GM13976 (cell line): ENCODE data around the gene CDKN1C.

Experiments used
- DNase-seq: peaks from one replicate; pipeline ENCODE4 v3.0.0; 2012; ENCODE audit warnings: low spot score
- in situ Hi-C: fragments of 300-500 bp; cut with MboI; formaldehyde crosslinking; loops from one replicate; pipeline ENCODE4 v1.12.0; 2022; ENCODE audit warnings: low sequenced_read_pairs, mixed read lengths, inconsistent platforms; ENCODE audit not compliant: unreplicated experiment
- TF ChIP-seq, protein P1 (sequence below): IDR thresholded peaks from 2 replicates; pipeline ENCODE4 v1.5.1; 2012; ENCODE audit warnings: borderline replicate concordance, mild to moderate bottlenecking; ENCODE audit not compliant: insufficient read depth; ENCODE audit errors: extremely low read depth, missing control alignments, control extremely low read depth

The CDKN1C gene

DNA sequence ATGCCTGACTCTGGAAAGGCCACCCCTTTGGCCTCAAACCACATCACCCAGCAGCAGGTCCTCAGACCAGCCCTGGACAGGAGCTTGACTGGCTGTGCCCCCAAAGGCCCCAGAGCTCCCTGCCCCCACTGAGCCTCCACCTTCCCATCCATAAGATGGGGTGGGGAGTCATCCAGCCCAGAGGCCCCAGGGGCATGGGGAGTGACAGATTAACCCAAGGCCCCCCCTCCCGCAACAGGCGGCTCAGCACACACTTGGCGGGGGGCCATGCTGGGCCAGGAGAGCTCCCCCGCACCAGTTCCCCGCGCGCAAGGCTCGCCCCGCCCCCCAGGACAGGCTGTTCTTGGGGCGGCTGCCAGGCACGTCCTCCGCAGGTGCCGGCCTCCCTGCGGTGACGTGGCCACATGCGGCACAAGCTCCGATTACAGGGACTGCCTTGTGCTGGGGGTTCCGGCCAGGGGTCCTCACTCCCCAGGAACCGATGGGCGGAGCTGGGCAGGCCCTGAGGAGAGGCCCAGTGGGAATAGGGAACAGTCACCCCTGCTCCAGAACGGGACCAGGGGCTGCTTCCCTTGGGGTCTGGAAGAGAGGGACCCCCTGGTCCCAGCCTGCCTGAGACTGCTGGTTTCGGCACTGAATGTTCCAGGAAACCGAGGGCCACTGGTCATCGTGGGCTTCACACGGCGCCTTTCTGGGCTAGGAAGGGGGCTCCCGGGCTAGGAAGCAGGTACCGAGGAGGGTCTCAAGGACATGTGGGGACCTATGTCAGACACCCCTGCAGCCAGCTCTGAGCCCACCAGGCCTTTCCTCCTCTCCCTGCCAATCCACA is 5.1 kb upstream of the CDKN1C start:
- TF ChIP-seq, protein P1, sequence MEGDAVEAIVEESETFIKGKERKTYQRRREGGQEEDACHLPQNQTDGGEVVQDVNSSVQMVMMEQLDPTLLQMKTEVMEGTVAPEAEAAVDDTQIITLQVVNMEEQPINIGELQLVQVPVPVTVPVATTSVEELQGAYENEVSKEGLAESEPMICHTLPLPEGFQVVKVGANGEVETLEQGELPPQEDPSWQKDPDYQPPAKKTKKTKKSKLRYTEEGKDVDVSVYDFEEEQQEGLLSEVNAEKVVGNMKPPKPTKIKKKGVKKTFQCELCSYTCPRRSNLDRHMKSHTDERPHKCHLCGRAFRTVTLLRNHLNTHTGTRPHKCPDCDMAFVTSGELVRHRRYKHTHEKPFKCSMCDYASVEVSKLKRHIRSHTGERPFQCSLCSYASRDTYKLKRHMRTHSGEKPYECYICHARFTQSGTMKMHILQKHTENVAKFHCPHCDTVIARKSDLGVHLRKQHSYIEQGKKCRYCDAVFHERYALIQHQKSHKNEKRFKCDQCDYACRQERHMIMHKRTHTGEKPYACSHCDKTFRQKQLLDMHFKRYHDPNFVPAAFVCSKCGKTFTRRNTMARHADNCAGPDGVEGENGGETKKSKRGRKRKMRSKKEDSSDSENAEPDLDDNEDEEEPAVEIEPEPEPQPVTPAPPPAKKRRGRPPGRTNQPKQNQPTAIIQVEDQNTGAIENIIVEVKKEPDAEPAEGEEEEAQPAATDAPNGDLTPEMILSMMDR = no peak
- no peak for DNase-seq
- in situ Hi-C loops = loop anchor here (10.0 kb wide), 1 partner anchor 356 kb away; no protein-coding TSS in a partner anchor

DNA sequence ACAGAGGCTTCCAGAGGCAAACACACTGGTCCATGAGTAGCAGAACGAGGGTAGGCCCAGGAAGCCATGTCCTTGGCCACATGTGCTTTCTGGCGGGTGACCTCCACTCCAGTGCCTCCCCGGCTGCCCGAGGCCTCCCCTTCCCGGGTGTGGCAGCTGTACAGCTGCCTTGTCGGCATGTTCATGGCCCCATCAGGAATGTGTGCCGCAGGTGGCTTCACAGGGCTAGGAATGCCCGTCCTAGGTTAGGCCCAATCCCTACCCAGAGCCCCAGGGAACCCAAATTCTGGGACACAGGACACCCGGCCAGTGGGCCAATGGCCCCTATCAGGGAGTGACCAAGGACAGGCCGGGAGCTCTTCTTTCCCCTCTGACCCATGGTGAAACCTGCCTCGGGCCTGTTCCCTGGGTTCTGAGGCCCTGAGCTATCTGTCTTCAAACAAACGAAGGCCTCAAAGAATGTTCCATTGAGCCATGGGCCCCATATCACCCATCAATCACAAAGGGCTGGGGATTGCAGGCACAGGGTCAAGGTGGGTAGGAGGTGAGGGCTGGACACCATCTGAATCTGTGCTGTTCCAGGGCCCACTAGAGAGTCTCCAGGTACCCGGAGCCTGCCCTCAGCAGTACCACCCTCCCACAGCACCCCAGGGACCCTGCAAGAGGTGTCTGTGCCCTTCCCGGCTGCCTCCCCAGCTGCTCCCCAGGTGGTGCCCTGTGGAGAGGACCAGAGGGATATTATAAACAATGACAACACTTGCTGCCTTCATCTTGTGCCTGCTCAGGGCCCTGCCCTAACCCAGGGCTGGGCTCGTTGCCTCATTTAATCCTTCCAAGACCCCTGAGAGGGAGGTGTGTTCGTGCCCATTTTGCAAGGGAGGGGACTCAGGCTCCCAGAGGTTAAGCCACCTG is 4.0 kb upstream of the CDKN1C start:
- TF ChIP-seq, protein P1 = no peak
- in situ Hi-C loops = loop anchor here (10.0 kb wide), 1 partner anchor 355 kb away; no protein-coding TSS in a partner anchor
- no peak for DNase-seq

DNA sequence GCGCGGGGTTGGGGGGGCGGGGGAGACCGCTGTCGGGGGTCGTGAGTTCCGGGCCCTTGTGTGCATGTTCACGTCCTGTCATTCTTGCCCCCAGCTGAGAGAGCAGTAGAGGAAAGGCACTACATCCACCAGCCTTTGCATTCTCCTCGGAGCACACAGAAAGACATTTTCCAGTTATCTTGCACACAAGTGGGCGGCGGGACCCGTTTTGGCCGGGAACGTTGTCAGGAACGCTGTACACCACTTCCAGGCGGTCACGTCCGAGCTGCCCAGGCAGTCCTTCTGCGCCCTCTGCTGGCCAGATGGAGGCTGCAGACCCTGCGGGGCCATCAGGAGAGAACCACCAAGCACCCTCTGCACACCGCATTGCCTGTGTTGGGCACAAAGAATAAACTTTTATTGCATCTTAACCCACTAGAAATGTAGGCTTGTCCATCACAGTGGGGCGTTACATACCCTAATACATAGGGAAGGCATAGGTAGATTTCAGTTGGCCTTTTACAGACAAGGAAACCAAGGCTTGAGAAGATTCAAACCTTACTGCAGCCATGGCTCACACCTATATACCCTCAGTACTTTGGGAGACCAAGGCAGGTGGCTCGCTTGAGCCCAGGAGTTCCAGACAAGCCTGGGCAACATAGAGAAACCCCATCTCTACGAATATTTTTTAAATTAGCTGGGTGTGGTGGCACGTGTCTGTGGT is 2.8 kb upstream of the CDKN1C start:
- peak; percentile 86 for DNase-seq
- in situ Hi-C loops = no loop called here
- TF ChIP-seq, protein P1 = peak; percentile 98

DNA sequence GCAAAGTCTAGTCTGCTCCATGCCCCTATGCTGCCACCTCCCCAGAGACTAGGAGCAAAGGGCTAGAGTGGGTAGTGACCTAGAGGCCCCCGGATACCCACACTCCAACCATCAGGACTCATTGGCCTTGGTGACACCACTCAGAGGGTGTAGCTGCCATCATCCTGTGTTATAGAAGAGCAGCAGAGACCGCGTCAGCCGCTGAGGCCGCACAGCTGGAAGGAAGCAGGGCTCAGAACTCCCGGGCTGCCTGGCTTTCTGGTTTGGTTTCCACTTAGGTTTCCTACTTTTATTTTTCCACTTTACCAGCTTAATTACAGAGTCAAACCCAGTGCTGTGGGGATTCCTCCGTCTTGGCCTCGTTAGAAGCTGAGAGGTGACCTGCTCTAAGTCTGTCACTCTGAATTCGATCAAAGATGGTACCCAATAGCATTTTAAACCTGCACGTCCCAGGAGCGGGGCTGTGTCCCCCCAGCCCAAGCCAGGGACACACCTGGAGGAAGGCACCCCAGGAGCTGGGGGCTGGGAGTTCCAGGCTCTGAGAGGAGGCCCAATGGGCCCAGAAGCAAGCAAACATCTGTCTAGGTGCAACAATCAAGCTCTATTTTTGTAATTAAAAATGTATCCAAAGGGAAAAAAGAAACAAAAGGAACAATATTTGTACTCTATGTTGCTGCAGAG is 2.1 kb upstream of the CDKN1C start:
- no peak for DNase-seq
- in situ Hi-C loops = no loop called here
- TF ChIP-seq, protein P1 = no peak

DNA sequence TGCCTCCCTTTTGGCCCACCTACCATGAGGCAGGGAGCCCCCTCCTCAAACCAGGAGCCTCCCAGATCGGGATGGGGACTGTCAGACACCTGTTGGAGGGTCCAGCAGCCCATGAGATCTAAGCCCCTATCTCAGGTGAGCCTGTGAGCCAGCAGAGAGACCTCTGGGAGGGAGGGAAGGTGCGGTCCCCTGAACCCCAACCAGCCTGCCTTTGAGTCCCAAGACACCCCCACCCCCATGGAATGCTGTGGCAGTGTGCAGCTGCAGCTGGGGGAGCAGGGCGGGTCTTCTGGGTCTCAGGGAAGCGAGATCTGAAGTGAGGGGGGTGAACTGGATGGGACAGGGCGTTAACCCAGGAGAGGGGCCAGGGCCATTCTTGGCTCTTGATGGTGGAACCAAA is 1.4 kb upstream of the CDKN1C start:
- TF ChIP-seq, protein P1 = no peak
- in situ Hi-C loops = no loop called here
- DNase-seq = no peak

DNA sequence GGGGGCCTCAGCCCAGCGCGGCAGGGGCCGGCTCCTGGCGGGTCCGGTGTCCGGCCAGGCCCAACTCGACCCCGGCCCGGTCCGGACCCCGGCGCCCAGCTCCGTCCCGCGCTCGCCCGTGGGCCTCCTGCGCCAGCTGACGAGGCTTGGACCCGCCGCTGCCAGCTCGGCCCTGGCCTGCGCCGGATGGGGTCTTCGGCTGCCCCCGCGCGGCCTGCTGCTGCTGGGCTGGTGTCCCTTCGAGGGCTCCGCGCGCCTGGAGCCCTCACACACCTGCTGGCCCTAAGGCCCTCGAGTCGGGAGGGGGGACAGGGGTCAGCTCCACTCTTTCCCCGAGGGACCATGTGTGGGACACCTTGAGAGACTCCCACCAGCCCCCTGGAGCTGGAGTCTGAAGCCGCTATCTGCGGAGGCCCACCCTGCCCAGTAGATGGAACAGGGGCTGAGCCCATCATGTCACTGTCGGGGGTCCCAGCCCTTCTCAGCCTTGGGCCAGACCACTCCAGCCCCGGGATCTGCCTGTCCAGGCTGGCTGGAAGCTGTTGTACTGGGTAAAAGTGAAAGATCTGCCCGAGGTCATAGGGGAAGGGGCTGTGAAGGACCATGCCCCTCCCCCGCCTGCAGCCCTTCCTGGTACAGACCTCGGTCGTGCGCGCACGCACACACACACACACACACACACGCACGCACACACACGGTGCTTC is 768 bp upstream of the CDKN1C start:
- TF ChIP-seq, protein P1 = peak; percentile 3
- no peak for DNase-seq
- in situ Hi-C loops = no loop called here
